SW 1271 (cell line): ENCODE results near the gene FRMD8.

ENCODE experiments used
- DNase-seq, 2 experiments: peaks; one replicate each; lab custom pipeline; 2025; lab: John Stamatoyannopoulos, UW

The FRMD8 gene

DNA sequence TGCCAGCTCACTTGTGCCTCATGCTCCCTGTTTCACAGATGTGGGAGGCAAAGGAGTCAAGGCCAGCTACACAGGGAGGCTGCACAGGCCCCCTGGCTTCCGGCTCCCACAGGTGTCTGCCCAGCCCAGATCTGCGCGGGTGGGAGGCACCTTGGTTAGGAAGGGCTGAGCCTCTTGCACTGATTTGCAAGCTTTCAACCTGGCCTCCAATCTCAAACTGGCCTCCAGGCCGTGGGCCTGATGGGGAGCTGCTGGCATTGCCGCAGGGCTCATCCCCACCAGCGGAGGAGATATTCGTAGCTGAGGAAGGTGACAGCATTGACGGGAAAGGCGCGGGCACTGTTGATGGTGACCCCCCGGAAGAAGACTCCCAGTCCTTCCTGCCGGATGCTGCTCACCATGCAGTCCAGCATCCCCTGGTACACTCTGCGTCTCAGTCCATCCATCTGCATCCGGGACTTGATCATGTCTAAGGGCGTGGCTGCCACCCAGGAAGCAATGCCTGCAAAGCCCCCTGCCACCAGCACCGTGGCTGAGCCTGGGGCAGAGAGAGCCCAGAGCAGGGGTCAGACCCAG lies 10.2 kb upstream of the FRMD8 start:
- DNase-seq, result no peak

- no peak for DNase-seq
Measured at GRCh38 chr11:65377036-65377435, 9.4 kb upstream of the FRMD8 start.

GRCh38 chr11:65377777-65378176 lies 8.7 kb upstream of the FRMD8 start:
- DNase-seq, result no peak

DNA sequence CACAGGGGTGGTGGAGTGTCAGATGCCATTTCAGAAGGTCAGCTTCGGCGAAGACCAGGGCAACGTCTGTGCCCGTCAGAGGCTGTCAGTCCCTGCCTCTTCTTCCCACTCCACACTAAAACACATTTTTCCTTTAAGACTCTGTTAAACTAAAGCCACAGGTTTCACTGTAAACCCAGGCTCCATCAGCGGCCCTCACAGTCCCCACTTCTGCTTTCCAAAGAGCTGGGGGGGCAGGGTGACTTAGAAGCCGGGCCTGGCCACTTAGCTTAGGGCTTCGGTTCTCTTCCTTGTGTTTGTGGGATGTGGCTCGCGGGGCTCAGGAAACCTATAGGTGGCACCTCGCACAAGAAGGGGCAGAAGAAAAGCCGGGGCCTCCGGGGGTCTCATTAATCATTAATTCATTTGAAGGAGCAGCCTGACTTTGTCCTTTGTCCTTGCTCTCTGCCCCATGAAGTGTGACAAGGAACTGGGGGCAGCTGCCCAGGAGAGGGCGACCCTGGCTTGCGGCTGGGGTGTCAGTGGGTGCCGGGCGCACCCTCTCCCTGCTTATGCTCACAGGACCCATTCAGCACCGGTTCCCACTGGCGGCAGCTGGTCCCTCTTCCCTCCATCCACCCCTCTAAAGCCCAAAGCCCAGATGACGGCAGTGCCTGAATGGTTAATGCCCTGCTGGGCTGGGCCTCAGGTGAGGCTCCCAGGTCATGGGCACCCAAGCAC lies 8.1 kb upstream of the FRMD8 start:
- DNase-seq, result no peak

GRCh38 chr11:65378928-65379638 lies 7.4 kb upstream of the FRMD8 start:
- DNase-seq, result no peak

GRCh38 chr11:65379698-65380459 lies 6.6 kb upstream of the FRMD8 start:
- no peak for DNase-seq

GRCh38 chr11:65380460-65381119 lies 5.8 kb upstream of the FRMD8 start:
- DNase-seq, result no peak

GRCh38 chr11:65381716-65382032 lies 4.8 kb upstream of the FRMD8 start:
- DNase-seq, result peak; percentile 30 to 88

- DNase-seq, result peak; percentile 93 to 98
Measured at GRCh38 chr11:65382033-65382803, 4.2 kb upstream of the FRMD8 start, which contains the start of gene SLC25A45. Gene SLC25A45 (minus strand): TSS chr11:65382646. CDS start chr11:65381951, 695 bp downstream.

GRCh38 chr11:65382804-65383368 lies 3.6 kb upstream of the FRMD8 start:
- no peak for DNase-seq

DNA sequence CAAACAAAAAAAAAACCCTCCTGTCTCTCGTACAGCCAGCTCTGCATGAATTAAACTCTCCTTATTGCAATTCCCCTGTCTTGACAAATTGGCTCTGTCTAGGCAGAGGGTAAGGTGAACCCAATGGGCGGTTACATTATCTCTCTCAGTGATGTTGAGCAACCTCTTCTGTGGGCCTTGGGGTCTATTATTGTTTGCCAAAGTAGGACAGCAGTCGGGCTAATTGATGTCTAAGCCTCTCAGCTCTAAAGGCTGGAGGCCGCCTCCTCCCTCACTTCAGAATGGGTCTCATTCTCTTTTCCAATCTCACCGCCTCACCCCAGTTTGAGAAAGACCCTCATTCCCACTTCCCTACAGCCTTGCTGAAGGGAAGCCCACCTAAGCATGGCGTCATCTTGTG lies 2.7 kb upstream of the FRMD8 start:
- no peak for DNase-seq

- no peak for DNase-seq
Measured at GRCh38 chr11:65384301-65384889, 2.0 kb upstream of the FRMD8 start.

GRCh38 chr11:65388731-65389130 lies 2.3 kb downstream of the FRMD8 start:
- DNase-seq, result no peak

DNA sequence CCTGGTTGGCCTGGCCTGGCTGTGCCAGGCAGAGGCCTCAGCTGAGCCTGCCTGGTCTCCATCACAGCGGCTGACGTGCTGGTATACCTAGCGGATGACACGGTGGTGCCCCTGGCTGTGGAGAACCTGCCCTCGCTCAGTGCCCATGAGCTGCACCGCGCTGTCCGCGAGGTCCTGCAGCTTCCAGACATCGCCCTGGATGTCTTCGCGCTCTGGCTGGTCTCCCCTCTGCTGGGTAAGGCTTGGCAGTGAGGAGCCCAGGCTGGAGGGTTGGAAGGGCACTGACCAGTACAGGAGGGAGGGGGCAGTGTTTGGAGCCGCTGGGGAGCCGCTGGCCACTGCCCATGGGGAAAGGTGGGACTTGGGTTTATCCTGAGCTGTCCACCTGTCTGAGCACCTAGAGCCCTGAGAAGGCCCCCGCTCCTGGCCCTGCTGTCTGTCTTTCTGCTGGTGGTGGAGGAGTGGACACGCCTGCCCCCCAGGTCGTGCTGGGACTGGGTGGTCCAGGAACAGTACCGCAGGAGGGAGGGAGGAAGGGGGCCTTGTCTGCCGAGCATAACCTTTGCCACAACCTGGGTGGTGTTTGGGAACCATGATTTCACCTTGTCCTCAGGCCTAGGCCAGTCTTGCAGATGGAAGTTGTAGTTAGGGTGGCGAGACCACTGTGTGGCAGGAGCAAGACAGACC lies 3.0 kb downstream of the FRMD8 start:
- DNase-seq, result no peak

DNA sequence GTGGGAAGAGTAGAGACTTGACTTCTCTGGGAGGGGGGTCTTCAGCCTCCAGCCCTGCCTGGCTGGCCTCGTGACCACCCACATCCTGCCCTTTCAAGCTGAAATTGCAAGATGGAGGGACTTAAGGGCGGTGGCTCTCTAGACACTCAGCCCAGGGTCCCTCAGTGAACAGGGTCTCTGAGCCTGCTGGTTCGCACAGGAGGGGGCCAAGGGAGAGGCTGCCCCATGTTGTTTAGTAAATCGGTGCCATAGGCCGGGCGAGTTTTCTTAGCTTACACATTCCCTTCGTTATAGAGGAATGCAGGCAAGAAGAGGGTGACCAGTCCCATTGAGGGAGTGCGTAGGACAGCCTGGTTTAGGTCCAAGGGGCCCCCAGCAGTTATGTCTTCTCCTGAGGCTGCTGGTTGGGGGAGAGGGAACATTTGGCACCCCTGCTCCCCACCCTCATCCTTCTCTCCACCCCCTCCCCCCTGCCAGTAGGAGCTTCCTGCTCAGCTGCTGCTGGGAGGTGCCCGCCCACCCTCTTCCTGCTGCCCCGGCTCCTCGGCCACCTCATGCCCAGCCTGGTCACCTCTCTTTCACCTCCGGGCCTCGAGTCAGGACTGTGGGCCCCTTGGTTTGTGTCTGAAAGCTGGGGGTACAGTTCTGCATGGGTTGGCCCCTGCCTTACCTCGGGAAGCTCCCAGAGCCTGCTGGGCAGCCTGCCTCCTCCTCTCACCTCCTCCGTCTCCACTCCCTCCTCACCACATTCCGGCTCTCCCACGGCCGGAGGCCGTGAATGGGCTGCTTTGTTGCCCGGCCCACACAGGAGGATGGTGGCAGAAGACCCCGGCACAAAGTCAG lies 3.9 kb downstream of the FRMD8 start:
- DNase-seq, result no peak

- no peak for DNase-seq
Measured at GRCh38 chr11:65390996-65391395, 4.6 kb downstream of the FRMD8 start.

GRCh38 chr11:65392186-65392829 lies 5.9 kb downstream of the FRMD8 start:
- no peak for DNase-seq

- DNase-seq, result no peak
Measured at GRCh38 chr11:65392899-65393298, 6.5 kb downstream of the FRMD8 start.
